ENCODE results near the gene MAB21L4.

Gene MAB21L4

GRCh38 chr2:240892925-240893324, 3.0 kb downstream of the MAB21L4 start:
- no peak for DNase-seq

DNA sequence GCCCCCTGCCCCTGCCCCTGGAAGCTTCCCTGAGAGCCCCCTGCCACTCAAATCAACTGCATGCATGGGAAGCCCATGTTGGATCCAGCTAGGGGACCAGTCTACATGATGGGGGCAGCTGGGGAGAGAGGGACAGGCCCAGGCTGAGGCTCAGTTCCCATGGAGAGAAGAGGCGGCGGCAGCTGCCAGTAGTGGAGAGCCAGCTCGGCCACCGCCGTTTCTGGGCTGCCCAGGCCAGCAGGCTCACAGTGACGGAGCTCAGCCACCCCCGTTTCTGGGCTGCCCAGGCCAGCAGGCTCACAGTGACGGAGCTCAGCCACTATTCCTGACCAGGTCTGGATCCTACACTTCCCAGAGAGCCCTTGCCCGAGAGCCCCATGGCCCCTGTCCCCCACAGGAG, 3.6 kb downstream of the MAB21L4 start:
- DNase-seq, result no peak

DNA sequence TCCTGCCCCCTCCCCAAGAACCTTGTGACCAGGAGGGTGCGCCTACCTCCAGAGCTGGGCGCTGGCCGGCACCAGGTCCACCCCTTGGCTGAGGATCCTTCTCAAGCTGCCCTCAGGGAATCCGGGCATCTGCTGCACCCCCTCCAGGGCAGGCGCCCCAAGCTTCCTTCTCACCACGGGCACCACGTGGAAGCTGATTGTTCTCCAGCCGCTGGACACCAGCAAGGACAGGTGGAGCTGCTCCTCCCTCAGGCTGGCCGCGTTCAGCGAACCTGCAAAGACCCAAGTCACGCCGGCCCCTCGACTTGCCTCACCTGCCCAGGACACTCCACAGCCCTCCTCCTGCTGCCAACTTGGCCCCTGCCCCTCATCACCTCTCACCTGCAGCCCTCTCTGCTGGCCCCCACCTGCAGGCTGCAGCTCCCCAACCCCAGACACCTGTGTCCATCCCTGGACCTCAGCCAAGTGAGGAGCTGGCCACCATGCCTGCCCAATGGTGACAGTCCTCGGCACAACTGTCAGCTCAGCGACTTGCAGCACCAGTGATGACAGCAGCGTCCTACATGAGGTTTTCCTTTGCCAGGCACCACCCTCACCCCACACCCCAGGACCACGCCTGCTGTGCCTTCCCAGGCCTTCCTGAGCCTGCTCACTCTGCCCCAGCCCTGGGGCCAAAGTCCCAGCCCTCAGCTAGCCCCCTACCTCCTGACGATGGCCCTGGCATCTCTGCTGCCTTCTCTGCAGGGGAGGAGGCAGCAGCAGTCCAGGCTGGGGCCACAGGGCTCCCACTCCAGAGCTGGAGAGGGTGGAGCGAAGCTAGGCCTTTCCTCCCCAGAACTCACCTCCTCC, 4.2 kb downstream of the MAB21L4 start:
- DNase-seq, result no peak

DNA sequence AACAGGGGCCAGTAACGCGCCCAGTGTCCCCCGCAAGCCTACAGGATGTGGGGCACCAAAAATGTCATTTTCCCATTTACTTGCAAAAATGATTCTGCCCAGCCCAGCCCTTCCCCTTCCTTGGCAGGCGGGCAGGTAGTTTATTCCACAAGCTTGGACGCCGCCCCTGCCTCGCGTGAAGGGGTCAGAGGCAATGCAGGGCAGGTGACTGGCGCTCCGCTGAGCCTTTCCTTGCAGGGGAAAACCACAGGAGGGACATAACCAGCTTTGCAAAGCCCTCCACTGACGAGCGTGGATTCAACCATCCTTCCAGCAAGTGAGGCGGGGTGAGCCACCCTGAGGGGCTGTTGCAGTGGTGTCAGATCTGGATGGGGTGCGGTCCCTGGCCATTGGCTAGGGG, 5.3 kb downstream of the MAB21L4 start:
- no peak for DNase-seq

DNA sequence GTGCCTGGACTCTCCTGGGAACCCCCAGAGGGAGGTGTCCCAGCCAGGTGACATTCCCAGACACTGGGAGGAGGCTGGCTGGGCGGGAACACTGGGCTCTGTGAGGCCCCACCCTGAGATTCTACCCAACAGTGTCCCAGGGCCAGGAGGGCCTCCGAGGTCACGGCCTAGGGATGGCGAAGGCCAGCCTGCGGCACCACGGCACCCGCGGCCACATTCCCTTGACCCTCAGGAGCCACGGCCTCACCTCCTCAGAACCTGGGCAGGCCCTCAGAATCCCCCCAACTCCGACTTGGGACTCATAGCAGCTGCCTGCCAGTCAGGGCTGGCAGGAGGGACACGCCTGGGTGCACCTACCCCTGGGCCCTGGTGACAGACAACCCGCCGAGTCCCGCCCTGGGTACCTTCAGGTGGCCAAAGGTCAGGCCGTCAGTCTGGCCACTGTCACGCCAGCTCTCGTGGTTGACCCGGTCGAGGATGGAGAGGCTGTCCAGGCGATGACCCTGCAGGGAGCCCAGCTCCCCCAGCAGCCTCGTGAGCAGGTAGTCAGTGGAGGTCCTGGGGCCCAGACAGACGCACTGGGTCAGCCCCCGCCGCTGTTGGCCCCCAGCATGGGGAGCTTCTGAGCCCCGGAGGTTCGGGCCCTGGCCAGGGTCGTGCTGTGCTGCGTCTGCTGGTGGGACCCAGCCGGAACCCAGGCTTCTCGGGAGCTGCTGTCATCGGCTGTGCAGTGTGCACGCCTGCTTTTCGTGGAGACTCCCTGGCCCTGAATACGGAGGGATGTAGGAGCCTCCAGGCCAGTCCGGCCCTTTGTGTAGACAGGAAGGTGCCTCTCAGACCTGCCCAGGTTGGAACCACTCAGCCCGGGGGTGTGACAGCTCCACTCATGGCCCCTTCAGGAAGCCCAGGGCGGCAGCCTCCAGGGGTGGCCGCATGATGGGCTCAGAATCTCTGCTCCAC, 6.1 kb downstream of the MAB21L4 start:
- DNase-seq, result no peak

- no peak for DNase-seq
Observed at GRCh38 chr2:240888890-240889573, 6.9 kb downstream of the MAB21L4 start.

DNA sequence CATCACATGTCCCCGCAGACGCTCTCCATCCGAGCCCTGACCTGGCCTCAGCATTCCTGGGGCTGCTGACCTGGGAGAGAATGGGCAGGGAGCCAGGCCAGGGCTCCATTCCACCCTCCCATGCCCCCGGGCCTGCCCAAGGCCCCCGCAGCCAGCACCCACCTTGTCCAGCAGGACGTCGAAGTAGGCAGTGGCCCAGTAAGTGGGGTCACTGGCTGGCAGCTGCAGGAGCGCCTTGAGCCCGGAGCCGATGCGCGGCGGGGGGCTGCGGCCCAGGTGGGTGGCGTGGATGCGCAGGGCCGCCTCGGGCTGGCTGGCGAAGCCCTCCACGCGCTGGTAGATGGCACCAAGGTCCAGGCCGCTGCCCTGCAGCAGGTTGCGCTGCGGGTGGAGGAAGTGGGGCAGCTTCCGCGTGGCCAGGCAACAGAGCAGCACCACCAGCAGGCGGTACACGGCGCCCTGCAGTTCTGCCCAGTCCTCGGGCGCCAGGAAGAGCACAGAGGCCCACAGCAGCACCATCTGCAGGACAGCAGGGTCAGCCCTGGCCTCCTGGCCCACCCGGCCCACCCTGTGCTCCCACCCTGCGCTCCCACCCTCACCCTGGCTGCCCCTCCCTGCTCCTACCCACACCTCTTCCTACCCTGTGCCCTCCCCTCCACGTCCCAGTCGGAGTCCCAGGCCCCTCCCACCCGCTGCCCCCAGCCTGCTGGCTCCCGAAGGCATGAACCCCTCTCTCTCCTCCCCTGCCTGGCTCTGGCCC, 7.6 kb downstream of the MAB21L4 start:
- no peak for DNase-seq

DNA sequence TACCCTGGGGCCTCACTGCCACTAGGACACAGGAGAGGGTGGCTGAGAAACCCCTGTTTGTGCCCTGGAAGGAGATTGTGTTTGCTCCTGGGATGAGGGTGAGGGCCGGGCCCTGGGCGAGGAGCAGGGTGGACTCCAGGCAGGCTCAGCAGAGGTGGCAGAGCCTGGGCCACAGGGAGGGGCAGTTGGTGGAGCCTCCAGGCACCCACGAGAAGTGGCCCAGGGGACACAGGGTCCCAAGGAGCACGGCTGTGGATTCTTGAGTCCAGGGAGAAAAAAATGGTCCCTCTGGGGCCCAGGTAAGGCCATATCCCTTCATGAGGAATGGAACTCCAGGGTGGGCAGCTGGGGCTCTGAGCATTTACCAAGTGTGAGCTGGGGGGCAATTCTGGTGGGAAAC, 8.3 kb downstream of the MAB21L4 start:
- DNase-seq, result no peak

- peak; percentile 6 for DNase-seq
Observed at GRCh38 chr2:240886678-240887609, 9.0 kb downstream of the MAB21L4 start.

GRCh38 chr2:240886023-240886565, 9.9 kb downstream of the MAB21L4 start:
- DNase-seq, result peak; percentile 12

DNA sequence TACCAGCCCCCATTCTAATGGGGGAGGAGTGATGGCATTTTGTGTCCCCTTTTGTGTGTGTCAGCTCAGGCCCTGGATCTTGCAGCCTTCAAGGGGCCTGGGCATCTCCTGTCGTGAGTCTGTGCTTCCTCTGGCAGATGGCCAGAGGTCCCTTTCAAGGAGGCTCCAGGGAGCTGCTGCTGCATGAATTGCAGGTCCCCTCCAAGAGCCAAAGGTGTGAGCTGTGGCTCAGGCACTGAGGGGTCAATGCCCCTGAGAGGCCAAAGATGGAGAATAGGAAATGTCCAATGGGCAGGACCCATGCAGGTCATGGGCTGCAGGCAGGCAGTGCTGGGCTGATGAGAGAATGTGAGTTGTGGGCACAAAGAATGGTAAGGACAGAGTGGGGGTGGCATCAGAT, 10.4 kb downstream of the MAB21L4 start:
- peak; percentile 5 for DNase-seq

DNA sequence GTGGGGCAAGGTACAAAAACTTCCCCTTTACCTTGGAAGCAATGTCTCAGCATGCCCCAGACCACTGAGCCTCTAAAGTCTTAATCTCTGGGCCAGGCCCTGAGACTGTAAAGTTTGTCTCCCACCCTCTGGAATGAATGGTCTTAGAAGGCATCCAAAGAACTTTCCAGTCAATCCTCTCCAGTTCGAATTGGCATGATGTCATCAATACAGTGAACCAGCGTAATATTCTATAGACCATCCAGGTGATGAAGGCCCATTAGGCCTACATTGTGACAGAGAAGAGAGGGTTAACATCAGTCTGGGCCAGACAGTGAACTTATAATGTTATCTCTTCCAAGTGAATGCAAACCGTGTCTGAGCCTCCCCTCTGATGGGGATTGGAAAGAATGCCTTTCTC, 11.2 kb downstream of the MAB21L4 start:
- no peak for DNase-seq

GRCh38 chr2:240884221-240884620, 11.7 kb downstream of the MAB21L4 start:
- DNase-seq, result no peak

- DNase-seq, result no peak
Observed at GRCh38 chr2:240881913-240882312, 14.0 kb downstream of the MAB21L4 start.

GRCh38 chr2:240879105-240879504, 16.9 kb downstream of the MAB21L4 start:
- no peak for DNase-seq

DNA sequence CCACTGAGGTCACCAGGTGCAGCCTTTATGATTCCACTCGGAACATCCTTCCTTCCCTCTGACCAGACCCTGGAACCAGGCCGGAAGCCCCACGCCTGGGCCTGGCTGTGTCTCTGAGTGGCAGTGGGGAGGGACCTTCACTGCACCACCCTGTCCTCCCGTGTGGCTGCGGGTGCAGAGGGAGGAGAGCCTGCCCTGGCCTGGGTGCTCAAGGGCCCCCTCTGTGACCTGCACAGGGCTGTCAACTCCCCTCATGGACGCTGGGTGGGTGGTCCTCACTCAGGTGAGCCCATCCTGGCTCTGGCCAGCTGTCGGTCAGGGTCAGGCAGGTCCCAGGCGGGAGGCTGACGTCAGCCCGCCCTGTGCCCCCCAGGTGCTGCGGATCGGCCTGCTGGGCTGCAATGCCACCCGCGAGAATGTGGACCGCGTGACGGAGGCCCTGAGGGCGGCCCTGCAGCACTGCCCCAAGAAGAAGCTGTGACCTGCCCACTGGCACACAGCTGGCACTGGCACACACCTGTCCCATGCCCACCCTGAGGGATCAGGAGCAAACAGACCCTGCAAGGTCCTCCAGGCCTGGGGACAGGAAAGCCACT, 17.5 kb downstream of the MAB21L4 start:
- no peak for DNase-seq

- DNase-seq, result no peak
Observed at GRCh38 chr2:240877460-240878340, 18.3 kb downstream of the MAB21L4 start.

- DNase-seq, result no peak
Observed at GRCh38 chr2:240876475-240877251, 19.3 kb downstream of the MAB21L4 start.

- DNase-seq, result no peak
Observed at GRCh38 chr2:240876035-240876474, 19.9 kb downstream of the MAB21L4 start.
